SK-N-MC (cell line): ENCODE measurements around the gene OSCP1.

Experiments
- DNase-seq: peaks from one replicate; pipeline ENCODE4 v3.0.0-alpha.2; 2011; ENCODE audit warnings: low read depth, low spot score
- H3K27ac ChIP-seq: fragments of 200-600 bp; sonication (generic); 2 replicates; pipeline ENCODE4 v1.5.1; 2016; ENCODE audit warnings: mixed run types
- H3K36me3 ChIP-seq: fragments of 200-600 bp; sonication (generic); 2 replicates; pipeline ENCODE4 v1.6.1; 2017; ENCODE audit warnings: antibody characterized with exemption, low read length, mixed read lengths; ENCODE audit not compliant: insufficient read depth
- H3K4me3 ChIP-seq: fragments of 200-600 bp; sonication (generic); 2 replicates; pipeline ENCODE4 v1.5.1; 2016
- H3K9ac ChIP-seq: fragments of 200-600 bp; sonication (generic); 2 replicates; pipeline ENCODE4 v1.8.0; 2017; ENCODE audit warnings: mixed run types, mixed read lengths; ENCODE audit not compliant: insufficient read length
- H3K9me3 ChIP-seq: fragments of 200-600 bp; sonication (generic); 2 replicates; pipeline ENCODE4 v1.6.1; 2017; ENCODE audit warnings: low read depth, mild to moderate bottlenecking, antibody characterized with exemption, low read length, moderate library complexity, mixed read lengths
- EZH2 ChIP-seq: fragments of 200-600 bp; sonication (generic); IDR thresholded peaks from one replicate; pipeline ENCODE4 v1.6.1; 2017; ENCODE audit warnings: antibody characterized with exemption
- FOXP2 ChIP-seq: optimal IDR thresholded peaks from 2 replicates; pipeline ENCODE3; 2011; ENCODE audit warnings: mild to moderate bottlenecking, moderate library complexity; ENCODE audit not compliant: insufficient read depth; ENCODE audit errors: extremely low read length, control extremely low read depth
- POLR2AphosphoS5 ChIP-seq: IDR thresholded peaks from 2 replicates; pipeline ENCODE4 v1.6.1; 2012; ENCODE audit warnings: mild to moderate bottlenecking, low read depth, low read length, borderline replicate concordance

OSCP1 gene

GRCh38 chr1:36420836-36421317 lies 29.4 kb downstream of the OSCP1 start:
- no peak overlapping the region for H3K27ac ChIP-seq
- H3K9ac ChIP-seq = no peak overlapping the region
- no peak for TF ChIP-seq EZH2
- no peak for TF ChIP-seq POLR2AphosphoS5
- TF ChIP-seq FOXP2 = no peak
- no peaks in the 10 kb centered on the region for H3K36me3 ChIP-seq
- no peaks in the 10 kb centered on the region for H3K9me3 ChIP-seq
- peak; percentile 67 for DNase-seq
- H3K4me3 ChIP-seq = peak overlapping the region; percentile 31

GRCh38 chr1:36420409-36420808 lies 29.8 kb downstream of the OSCP1 start:
- no peak for DNase-seq
- TF ChIP-seq POLR2AphosphoS5 (no peak), FOXP2 (no peak), EZH2 (no peak)
- Histone ChIP-seq H3K9ac (no peak overlapping the region), H3K9me3 (no peaks in the 10 kb centered on the region), H3K4me3 (peak overlapping the region; percentile 31), H3K36me3 (no peaks in the 10 kb centered on the region), H3K27ac (no peak overlapping the region)

- TF ChIP-seq FOXP2 (no peak), POLR2AphosphoS5 (no peak), EZH2 (no peak)
These were observed 30.7 kb downstream of the OSCP1 start for GRCh38 chr1:36419569-36419968.

GRCh38 chr1:36419140-36419539 lies 31.1 kb downstream of the OSCP1 start:
- no peak for DNase-seq
- no peak for TF ChIP-seq POLR2AphosphoS5
- TF ChIP-seq FOXP2 = no peak
- no peak overlapping the region for H3K4me3 ChIP-seq
- no peaks in the 10 kb centered on the region for H3K9me3 ChIP-seq
- 0 out of 2 replicates have a peak overlapping the region, but pooled peaks have one; percentile 50 for H3K27ac ChIP-seq
- peak overlapping the region; percentile 23 for H3K9ac ChIP-seq
- H3K36me3 ChIP-seq = no peaks in the 10 kb centered on the region

More at GRCh38 chr1:36419569-36419968, 30.7 kb downstream of the OSCP1 start:
- Histone ChIP-seq H3K27ac (peak overlapping the region; percentile 50; the same call in 1 of the 2 replicates), H3K4me3 (no peak overlapping the region), H3K9me3 (no peaks in the 10 kb centered on the region), H3K36me3 (no peaks in the 10 kb centered on the region), H3K9ac (peak overlapping the region; percentile 23)
- DNase-seq = no peak

- no peak for TF ChIP-seq FOXP2
- no peaks in the 10 kb centered on the region; the same call in 1 of the 2 replicates for H3K9me3 ChIP-seq
- H3K27ac ChIP-seq = 0 out of 2 replicates have a peak overlapping the region, but pooled peaks have one; percentile 7
- H3K9ac ChIP-seq = no peak overlapping the region
- no peaks in the 10 kb centered on the region for H3K36me3 ChIP-seq
- DNase-seq = no peak
- H3K4me3 ChIP-seq = no peak overlapping the region
These were observed 32.3 kb downstream of the OSCP1 start for GRCh38 chr1:36417931-36418330.

GRCh38 chr1:36415661-36416326 lies 34.5 kb downstream of the OSCP1 start:
- Histone ChIP-seq H3K4me3 (no peak overlapping the region), H3K36me3 (no peaks in the 10 kb centered on the region), H3K9ac (no peak overlapping the region), H3K9me3 (no peaks in the 10 kb centered on the region; the same call in 1 of the 2 replicates), H3K27ac (no peak overlapping the region)
- DNase-seq = no peak
- TF ChIP-seq FOXP2 (no peak), EZH2 (no peak), POLR2AphosphoS5 (no peak)

- no peaks in the 10 kb centered on the region; the same call in 1 of the 2 replicates for H3K9me3 ChIP-seq
These were observed 35.9 kb downstream of the OSCP1 start for GRCh38 chr1:36414384-36414783.

GRCh38 chr1:36411674-36412648 lies 38.3 kb downstream of the OSCP1 start:
- no peak for DNase-seq
- Histone ChIP-seq H3K4me3 (no peak overlapping the region), H3K9ac (no peak overlapping the region), H3K27ac (no peak overlapping the region), H3K9me3 (no peaks in the 10 kb centered on the region; the same call in 1 of the 2 replicates), H3K36me3 (no peaks in the 10 kb centered on the region)
- no peak for TF ChIP-seq FOXP2
- no peak for TF ChIP-seq POLR2AphosphoS5
- TF ChIP-seq EZH2 = no peak

More at GRCh38 chr1:36414384-36414783, 35.9 kb downstream of the OSCP1 start:
- no peak overlapping the region for H3K27ac ChIP-seq
- H3K9ac ChIP-seq = no peak overlapping the region
- TF ChIP-seq POLR2AphosphoS5 = no peak
- TF ChIP-seq EZH2 = no peak
- no peak for TF ChIP-seq FOXP2
- H3K36me3 ChIP-seq = no peaks in the 10 kb centered on the region
- H3K4me3 ChIP-seq = no peak overlapping the region
- DNase-seq = no peak

- no peak for DNase-seq
- Histone ChIP-seq H3K9me3 (no peaks in the 10 kb centered on the region; the same call in 1 of the 2 replicates), H3K4me3 (no peak overlapping the region), H3K27ac (peak overlapping the region; percentile 71), H3K36me3 (no peaks in the 10 kb centered on the region), H3K9ac (no peak overlapping the region)
- no peak for TF ChIP-seq EZH2
- TF ChIP-seq FOXP2 = no peak
- no peak for TF ChIP-seq POLR2AphosphoS5
These were observed 41.8 kb downstream of the OSCP1 start for GRCh38 chr1:36408479-36408878.
